ENCODE data around the gene DHPS. TPM values are rescaled to one million over a fixed set of nuclear protein-coding genes. Genes with fewer than 3 reads are reported as not detected.

The DHPS gene
- total and polyA plus RNA-seq, 2 donors (not counting 3 experiments of a cell fraction or from before 2014, with no cell fraction given) = 68.4 to 90.1 TPM

DNA sequence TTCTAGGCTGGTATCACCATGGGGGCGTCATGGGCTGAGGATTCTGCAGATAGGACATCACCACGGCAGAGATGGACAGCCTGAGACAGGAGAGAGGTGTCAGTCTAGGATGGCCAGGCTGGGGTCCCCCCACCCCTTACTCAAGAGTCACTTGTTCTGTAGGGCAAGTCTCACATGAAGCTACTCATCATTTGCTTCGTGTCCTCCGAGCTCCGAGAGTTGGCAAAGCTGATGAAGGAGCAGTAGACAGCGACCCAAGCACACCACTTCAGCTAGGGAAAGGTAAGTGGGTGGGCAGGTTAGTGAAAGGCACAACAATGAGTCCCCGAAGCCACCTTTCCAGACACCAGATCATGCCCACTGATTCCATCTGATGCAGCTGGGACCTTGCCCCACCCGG lies 13.3 kb downstream of the DHPS start:
- ChIA-PET POLR2A (no interaction called here), CTCF (interaction anchor here (1.0 to 1.6 kb wide), 2 partner anchors 17 to 577 kb away, joined by 3 to 5 read pairs; no protein-coding TSS in a partner anchor)
- no peak for FAIRE-seq
- TF ChIP-seq MYC (IDR thresholded peaks at IDR 0.05; ENCODE audit: low read depth, low read length) = no peak
- no peak for TF ChIP-seq JUN (IDR thresholded peaks at IDR 0.05; ENCODE audit: borderline replicate concordance, insufficient read depth, insufficient read length, low read depth)
- TF ChIP-seq GATA2 (IDR thresholded peaks at IDR 0.05; ENCODE audit: insufficient read depth, insufficient read length, low read depth, low read length) = no peak
- Histone ChIP-seq H3K4me3 (replicated peaks in 1 of 3; ENCODE audit: insufficient read depth in 1 of 3, low read depth in 1 of 3, low read length in 3 of 3) (peak overlapping the region; percentile 52 to 87 (median 83)), H3K9me3 (replicated peaks; ENCODE audit: control insufficient read depth, insufficient read depth, low read length) (no peaks in the 10 kb centered on the region), H2AFZ (ENCODE audit: low read depth, low read length) (no peak overlapping the region), H3K4me1 (ENCODE audit: control insufficient read depth, extremely low read depth, insufficient read depth, low read length) (peaks cover 20% of the 10 kb centered on the region), H3K36me3 (ENCODE audit: control insufficient read depth in 2 of 2, extremely low read depth in 1 of 2, insufficient read depth in 2 of 2, low read length in 2 of 2) (peaks cover 0 to 8% of the 10 kb centered on the region in 2 experiments), H3K27ac (ENCODE audit: insufficient read depth, low read depth, low read length) (no peak overlapping the region), H3K27me3 (ENCODE audit: control insufficient read depth in 2 of 2, insufficient read depth in 2 of 2, low read length in 2 of 2) (no peaks in the 10 kb centered on the region), H3K4me2 (ENCODE audit: insufficient read depth, low read length) (peak overlapping the region; percentile 78), H3K79me2 (ENCODE audit: control insufficient read depth, insufficient read depth, low read length) (peaks cover 16% of the 10 kb centered on the region), H3K9me1 (replicated peaks; ENCODE audit: control insufficient read depth, extremely low read depth, insufficient read depth, low read length) (no peaks in the 10 kb centered on the region), H3K9ac (replicated peaks; ENCODE audit: extremely low read depth, insufficient read depth, low read length) (peak overlapping the region; percentile 90), H4K20me1 (replicated peaks; ENCODE audit: control insufficient read depth, extremely low read depth, insufficient read depth, low read length) (no peaks in the 10 kb centered on the region)
- BruUV-seq (replicated peaks) = no TSS peak
- intact Hi-C loops (cut with micrococcal nuclease) = loop anchor here (5.0 kb wide), 2 partner anchors 506 to 746 kb away; partner anchors contain the start of gene ZNF136
- no peak for DNase-seq (ENCODE audit: low read depth, low spot score)
- dilution Hi-C loops (cut with MboI; ENCODE audit: extremely low pct_ligation_motif_present, low sequenced_read_pairs) = no loop called here

- no peak overlapping the region for H3K4me2 ChIP-seq (ENCODE audit: insufficient read depth, low read length)
- H3K27me3 ChIP-seq (ENCODE audit: control insufficient read depth in 2 of 2, insufficient read depth in 2 of 2, low read length in 2 of 2) = no peaks in the 10 kb centered on the region
- peaks cover 16% of the 10 kb centered on the region for H3K79me2 ChIP-seq (ENCODE audit: control insufficient read depth, insufficient read depth, low read length)
- ChIA-PET POLR2A (no interaction called here), CTCF (no interaction called here)
- no peaks in the 10 kb centered on the region for H3K9me3 ChIP-seq (replicated peaks; ENCODE audit: control insufficient read depth, insufficient read depth, low read length)
- peaks cover 20% of the 10 kb centered on the region for H3K4me1 ChIP-seq (ENCODE audit: control insufficient read depth, extremely low read depth, insufficient read depth, low read length)
- no peak overlapping the region for H3K27ac ChIP-seq (ENCODE audit: insufficient read depth, low read depth, low read length)
- TF ChIP-seq MYC (IDR thresholded peaks at IDR 0.05; ENCODE audit: low read depth, low read length) (no peak), POLR2AphosphoS5 (IDR thresholded peaks at IDR 0.05; ENCODE audit: insufficient read depth, low read depth, low read length) (no peak)
- no peak overlapping the region for H3K4me3 ChIP-seq (replicated peaks in 1 of 3; ENCODE audit: insufficient read depth in 1 of 3, low read depth in 1 of 3, low read length in 3 of 3)
- H3K9me1 ChIP-seq (replicated peaks; ENCODE audit: control insufficient read depth, extremely low read depth, insufficient read depth, low read length) = no peaks in the 10 kb centered on the region
- intact Hi-C loops (cut with micrococcal nuclease) (loop anchor here (2.0 to 5.0 kb wide), 3 partner anchors 27 to 746 kb away; partner anchors contain the start of gene ZNF136), dilution Hi-C loops (cut with MboI; ENCODE audit: extremely low pct_ligation_motif_present, low sequenced_read_pairs) (no loop called here)
- H2AFZ ChIP-seq (ENCODE audit: low read depth, low read length) = no peak overlapping the region
- FAIRE-seq (no peak), DNase-seq (ENCODE audit: low read depth, low spot score) (no peak)
- no peaks in the 10 kb centered on the region for H4K20me1 ChIP-seq (replicated peaks; ENCODE audit: control insufficient read depth, extremely low read depth, insufficient read depth, low read length)
- peaks cover 0 to 7% of the 10 kb centered on the region in 2 experiments for H3K36me3 ChIP-seq (ENCODE audit: control insufficient read depth in 2 of 2, extremely low read depth in 1 of 2, insufficient read depth in 2 of 2, low read length in 2 of 2)
- H3K9ac ChIP-seq (replicated peaks; ENCODE audit: extremely low read depth, insufficient read depth, low read length) = no peak overlapping the region
- no TSS peak for BruUV-seq (replicated peaks)
Observed at GRCh38 chr19:12667731-12668302, 13.9 kb downstream of the DHPS start.
